Hematopoietic multipotent progenitor cell treated with erythropoietin and hydrocortisone succinate and interleukin-3 and kit ligand, for 17 days (in vitro differentiated cells): ENCODE results near the gene GGA1.

Experiments
- DNase-seq: peaks from one replicate; pipeline ENCODE4 v3.0.0-alpha.2; 2015; ENCODE audit warnings: low spot score

GGA1 gene

GRCh38 chr22:37608477-37609239 is at the start of gene GGA1:
Gene GGA1 (plus strand): TSS chr22:37608834. CDS start chr22:37608861, 27 bp downstream.
- peak; percentile 92 for DNase-seq

- no peak for DNase-seq
These were observed 49.1 kb upstream of the GGA1 start for GRCh38 chr22:37559521-37559900.

GRCh38 chr22:37559901-37560607 is 48.6 kb upstream of the GGA1 start, which contains the start of gene CDC42EP1:
Gene CDC42EP1 (plus strand): TSS chr22:37560480. CDS start chr22:37566350, 5,870 bp downstream.
- no peak for DNase-seq

GRCh38 chr22:37560608-37561211 is 47.9 kb upstream of the GGA1 start:
- DNase-seq, result no peak

GRCh38 chr22:37561212-37562048 is 47.2 kb upstream of the GGA1 start:
- peak; percentile 49 for DNase-seq

- no peak for DNase-seq
These were observed 46.4 kb upstream of the GGA1 start for GRCh38 chr22:37562049-37562875.

- DNase-seq, result no peak
These were observed 45.2 kb upstream of the GGA1 start for GRCh38 chr22:37563153-37564081.

GRCh38 chr22:37564111-37564711 is 44.4 kb upstream of the GGA1 start:
- no peak for DNase-seq

GRCh38 chr22:37565830-37566229 is 42.8 kb upstream of the GGA1 start:
- no peak for DNase-seq

- no peak for DNase-seq
These were observed 42.3 kb upstream of the GGA1 start for GRCh38 chr22:37566329-37566837.

GRCh38 chr22:37566903-37567798 is 41.5 kb upstream of the GGA1 start:
- DNase-seq, result peak; percentile 77

- no peak for DNase-seq
These were observed 40.6 kb upstream of the GGA1 start for GRCh38 chr22:37568012-37568411.

GRCh38 chr22:37568448-37569008 is 40.1 kb upstream of the GGA1 start:
- no peak for DNase-seq

- no peak for DNase-seq
These were observed 39.4 kb upstream of the GGA1 start for GRCh38 chr22:37569009-37569920.

GRCh38 chr22:37569921-37570660 is 38.5 kb upstream of the GGA1 start:
- DNase-seq, result no peak

- no peak for DNase-seq
These were observed 38.0 kb upstream of the GGA1 start for GRCh38 chr22:37570661-37570976.
